ENCODE data around the gene RNF133. TPM values are rescaled to one million over a fixed set of nuclear protein-coding genes. Genes with fewer than 3 reads are reported as not detected.

Gene RNF133
- total RNA-seq, 1 donor from 2014 or later, result 1.0 TPM

- Histone ChIP-seq H3K36me3 (ENCODE audit: control insufficient read depth in 3 of 3, insufficient read depth in 3 of 3, low read length in 3 of 3) (no peaks in the 10 kb centered on the region), H3K27me3 (ENCODE audit: control insufficient read depth in 3 of 3, insufficient read depth in 3 of 3, low read length in 3 of 3) (no peaks in the 10 kb centered on the region), H3K4me3 (ENCODE audit: low read length in 3 of 3) (no peak overlapping the region), H3K9me3 (ENCODE audit: control insufficient read depth in 3 of 3, low read length in 3 of 3) (no peaks in the 10 kb centered on the region), H3K4me1 (ENCODE audit: control insufficient read depth in 3 of 3, insufficient read depth in 3 of 3, low read length in 3 of 3) (no peaks in the 10 kb centered on the region), H3K9ac (ENCODE audit: low read depth in 1 of 3, low read length in 3 of 3) (no peak overlapping the region), H3K27ac (ENCODE audit: low read depth, low read length) (no peak overlapping the region)
Measured at GRCh38 chr7:122717356-122718089, 18.6 kb upstream of the RNF133 start.

GRCh38 chr7:122715183-122715582, 16.3 kb upstream of the RNF133 start:
- Histone ChIP-seq H3K9me3 (ENCODE audit: control insufficient read depth in 3 of 3, low read length in 3 of 3) (no peaks in the 10 kb centered on the region), H3K27ac (ENCODE audit: low read depth, low read length) (no peak overlapping the region), H3K36me3 (ENCODE audit: control insufficient read depth in 3 of 3, insufficient read depth in 3 of 3, low read length in 3 of 3) (no peaks in the 10 kb centered on the region), H3K4me1 (ENCODE audit: control insufficient read depth in 3 of 3, insufficient read depth in 3 of 3, low read length in 3 of 3) (no peaks in the 10 kb centered on the region), H3K9ac (ENCODE audit: low read depth in 1 of 3, low read length in 3 of 3) (no peak overlapping the region), H3K4me3 (ENCODE audit: low read length in 3 of 3) (no peak overlapping the region), H3K27me3 (ENCODE audit: control insufficient read depth in 3 of 3, insufficient read depth in 3 of 3, low read length in 3 of 3) (no peaks in the 10 kb centered on the region)

- H3K36me3 ChIP-seq (ENCODE audit: control insufficient read depth in 3 of 3, insufficient read depth in 3 of 3, low read length in 3 of 3), result no peaks in the 10 kb centered on the region
- no peaks in the 10 kb centered on the region for H3K9me3 ChIP-seq (ENCODE audit: control insufficient read depth in 3 of 3, low read length in 3 of 3)
- H3K27me3 ChIP-seq (ENCODE audit: control insufficient read depth in 3 of 3, insufficient read depth in 3 of 3, low read length in 3 of 3), result no peaks in the 10 kb centered on the region
- H3K9ac ChIP-seq (ENCODE audit: low read depth in 1 of 3, low read length in 3 of 3), result no peak overlapping the region
- H3K4me3 ChIP-seq (ENCODE audit: low read length in 3 of 3), result no peak overlapping the region
- no peak overlapping the region for H3K27ac ChIP-seq (ENCODE audit: low read depth, low read length)
- no peaks in the 10 kb centered on the region for H3K4me1 ChIP-seq (ENCODE audit: control insufficient read depth in 3 of 3, insufficient read depth in 3 of 3, low read length in 3 of 3)
Measured at GRCh38 chr7:122710916-122711315, 12.0 kb upstream of the RNF133 start.

- Histone ChIP-seq H3K4me3 (ENCODE audit: low read length in 3 of 3) (no peak overlapping the region), H3K9ac (ENCODE audit: low read depth in 1 of 3, low read length in 3 of 3) (no peak overlapping the region), H3K4me1 (ENCODE audit: control insufficient read depth in 3 of 3, insufficient read depth in 3 of 3, low read length in 3 of 3) (no peaks in the 10 kb centered on the region), H3K27me3 (ENCODE audit: control insufficient read depth in 3 of 3, insufficient read depth in 3 of 3, low read length in 3 of 3) (no peaks in the 10 kb centered on the region), H3K36me3 (ENCODE audit: control insufficient read depth in 3 of 3, insufficient read depth in 3 of 3, low read length in 3 of 3) (no peaks in the 10 kb centered on the region), H3K27ac (ENCODE audit: low read depth, low read length) (no peak overlapping the region), H3K9me3 (ENCODE audit: control insufficient read depth in 3 of 3, low read length in 3 of 3) (no peaks in the 10 kb centered on the region)
Measured at GRCh38 chr7:122709930-122710646, 11.2 kb upstream of the RNF133 start.

GRCh38 chr7:122706836-122707235, 7.9 kb upstream of the RNF133 start:
- Histone ChIP-seq H3K36me3 (ENCODE audit: control insufficient read depth in 3 of 3, insufficient read depth in 3 of 3, low read length in 3 of 3) (no peaks in the 10 kb centered on the region), H3K4me1 (ENCODE audit: control insufficient read depth in 3 of 3, insufficient read depth in 3 of 3, low read length in 3 of 3) (no peaks in the 10 kb centered on the region), H3K9ac (ENCODE audit: low read depth in 1 of 3, low read length in 3 of 3) (no peak overlapping the region), H3K9me3 (ENCODE audit: control insufficient read depth in 3 of 3, low read length in 3 of 3) (no peaks in the 10 kb centered on the region), H3K4me3 (ENCODE audit: low read length in 3 of 3) (no peak overlapping the region), H3K27me3 (ENCODE audit: control insufficient read depth in 3 of 3, insufficient read depth in 3 of 3, low read length in 3 of 3) (no peaks in the 10 kb centered on the region), H3K27ac (ENCODE audit: low read depth, low read length) (no peak overlapping the region)

DNA sequence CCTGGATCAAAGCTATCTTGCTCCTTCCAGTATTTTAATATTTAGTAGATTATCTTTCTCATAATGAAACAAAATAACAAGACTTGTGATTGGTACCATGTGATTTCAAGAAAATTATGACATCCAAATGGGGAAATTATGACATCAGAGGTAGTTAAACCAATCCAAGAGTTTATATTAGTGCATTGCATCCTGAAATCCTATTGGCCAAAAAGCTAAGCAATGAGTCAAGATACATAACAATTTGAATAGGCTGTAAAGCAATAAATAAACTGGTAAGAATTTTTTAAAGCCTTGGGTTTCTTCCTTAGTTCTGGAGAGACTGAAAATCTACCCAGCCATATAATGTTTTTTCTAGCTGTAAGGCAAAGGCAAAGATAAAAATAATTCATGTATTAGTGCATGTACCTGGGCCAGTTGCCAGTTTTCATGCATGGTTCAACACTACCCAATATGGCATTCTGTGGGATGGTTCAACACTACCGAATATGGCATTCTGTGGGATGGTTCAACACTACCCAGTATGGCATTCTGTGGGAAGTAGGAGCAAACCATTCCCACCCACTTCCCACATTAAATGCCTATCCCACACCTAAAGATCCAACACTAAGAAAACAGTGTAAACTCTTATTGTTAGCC, 4.1 kb upstream of the RNF133 start, which contains the start of gene RNF148:
Gene RNF148, minus strand, starts transcription at position 51 of the 639 bp plus-strand sequence. CDS start 172 bp downstream, outside the sequence.
- Histone ChIP-seq H3K9ac (ENCODE audit: low read depth in 1 of 3, low read length in 3 of 3) (no peak within 1 kb of the TSS), H3K27ac (ENCODE audit: low read depth, low read length) (no peak within 1 kb of the TSS), H3K9me3 (ENCODE audit: control insufficient read depth in 3 of 3, low read length in 3 of 3) (no peaks in the 10 kb centered on the region), H3K27me3 (ENCODE audit: control insufficient read depth in 3 of 3, insufficient read depth in 3 of 3, low read length in 3 of 3) (no peaks in the 10 kb centered on the region), H3K4me3 (ENCODE audit: low read length in 3 of 3) (no peak within 1 kb of the TSS), H3K4me1 (ENCODE audit: control insufficient read depth in 3 of 3, insufficient read depth in 3 of 3, low read length in 3 of 3) (no peaks in the 10 kb centered on the region), H3K36me3 (ENCODE audit: control insufficient read depth in 3 of 3, insufficient read depth in 3 of 3, low read length in 3 of 3) (no peaks in the 10 kb centered on the region)

GRCh38 chr7:122695816-122696215, 3.1 kb downstream of the RNF133 start:
- Histone ChIP-seq H3K4me3 (ENCODE audit: low read length in 3 of 3) (no peak overlapping the region), H3K36me3 (ENCODE audit: control insufficient read depth in 3 of 3, insufficient read depth in 3 of 3, low read length in 3 of 3) (no peaks in the 10 kb centered on the region), H3K4me1 (ENCODE audit: control insufficient read depth in 3 of 3, insufficient read depth in 3 of 3, low read length in 3 of 3) (no peaks in the 10 kb centered on the region), H3K9ac (ENCODE audit: low read depth in 1 of 3, low read length in 3 of 3) (no peak overlapping the region), H3K9me3 (ENCODE audit: control insufficient read depth in 3 of 3, low read length in 3 of 3) (no peaks in the 10 kb centered on the region), H3K27ac (ENCODE audit: low read depth, low read length) (no peak overlapping the region), H3K27me3 (ENCODE audit: control insufficient read depth in 3 of 3, insufficient read depth in 3 of 3, low read length in 3 of 3) (no peaks in the 10 kb centered on the region)

- Histone ChIP-seq H3K9ac (ENCODE audit: low read depth in 1 of 3, low read length in 3 of 3) (no peak overlapping the region), H3K4me3 (ENCODE audit: low read length in 3 of 3) (no peak overlapping the region), H3K9me3 (ENCODE audit: control insufficient read depth in 3 of 3, low read length in 3 of 3) (no peaks in the 10 kb centered on the region), H3K4me1 (ENCODE audit: control insufficient read depth in 3 of 3, insufficient read depth in 3 of 3, low read length in 3 of 3) (no peaks in the 10 kb centered on the region), H3K36me3 (ENCODE audit: control insufficient read depth in 3 of 3, insufficient read depth in 3 of 3, low read length in 3 of 3) (no peaks in the 10 kb centered on the region), H3K27me3 (ENCODE audit: control insufficient read depth in 3 of 3, insufficient read depth in 3 of 3, low read length in 3 of 3) (no peaks in the 10 kb centered on the region), H3K27ac (ENCODE audit: low read depth, low read length) (no peak overlapping the region)
Measured at GRCh38 chr7:122694697-122695096, 4.2 kb downstream of the RNF133 start.

GRCh38 chr7:122692769-122693309, 6.1 kb downstream of the RNF133 start:
- Histone ChIP-seq H3K27me3 (ENCODE audit: control insufficient read depth in 3 of 3, insufficient read depth in 3 of 3, low read length in 3 of 3) (no peaks in the 10 kb centered on the region), H3K4me1 (ENCODE audit: control insufficient read depth in 3 of 3, insufficient read depth in 3 of 3, low read length in 3 of 3) (no peaks in the 10 kb centered on the region), H3K9me3 (ENCODE audit: control insufficient read depth in 3 of 3, low read length in 3 of 3) (no peaks in the 10 kb centered on the region), H3K27ac (ENCODE audit: low read depth, low read length) (no peak overlapping the region), H3K4me3 (ENCODE audit: low read length in 3 of 3) (no peak overlapping the region), H3K36me3 (ENCODE audit: control insufficient read depth in 3 of 3, insufficient read depth in 3 of 3, low read length in 3 of 3) (no peaks in the 10 kb centered on the region), H3K9ac (ENCODE audit: low read depth in 1 of 3, low read length in 3 of 3) (no peak overlapping the region)
